GM19328 (cell line): ENCODE measurements around the gene GLDN.
"Not testable (repeated sequence)": the region's sequence is repeated elsewhere in the genome, so short reads cannot be mapped to it uniquely, and the experiment has no call there.

Experiments
- ATAC-seq: cut with Tn5 transposase; IDR thresholded peaks from one replicate; pipeline ENCODE4 v1.9.1; 2021; ENCODE audit warnings: mild to moderate bottlenecking, moderate library complexity; ENCODE audit not compliant: unreplicated experiment

GLDN gene

GRCh38 chr15:51443282-51443914 lies 101.9 kb downstream of the GLDN start:
- ATAC-seq = no peak

DNA sequence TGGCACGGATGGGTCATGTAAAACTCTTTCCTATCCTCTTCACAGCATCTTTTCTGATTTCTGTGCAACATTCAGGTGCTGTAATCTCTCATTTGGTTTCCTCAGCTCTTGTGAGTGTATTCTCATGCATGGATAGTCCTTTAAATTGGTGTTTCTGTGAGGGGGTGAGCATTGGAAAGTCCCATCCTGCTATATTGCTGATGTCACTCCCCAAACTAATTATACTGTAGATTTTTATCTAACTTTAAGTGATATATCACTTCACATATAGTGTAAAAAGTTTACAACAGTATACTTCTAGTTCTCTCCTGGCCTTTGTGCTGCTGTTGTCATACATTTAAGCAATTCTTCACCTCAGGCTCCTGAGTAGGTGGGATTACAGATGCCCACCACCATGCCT lies 102.7 kb downstream of the GLDN start:
- ATAC-seq = no peak

DNA sequence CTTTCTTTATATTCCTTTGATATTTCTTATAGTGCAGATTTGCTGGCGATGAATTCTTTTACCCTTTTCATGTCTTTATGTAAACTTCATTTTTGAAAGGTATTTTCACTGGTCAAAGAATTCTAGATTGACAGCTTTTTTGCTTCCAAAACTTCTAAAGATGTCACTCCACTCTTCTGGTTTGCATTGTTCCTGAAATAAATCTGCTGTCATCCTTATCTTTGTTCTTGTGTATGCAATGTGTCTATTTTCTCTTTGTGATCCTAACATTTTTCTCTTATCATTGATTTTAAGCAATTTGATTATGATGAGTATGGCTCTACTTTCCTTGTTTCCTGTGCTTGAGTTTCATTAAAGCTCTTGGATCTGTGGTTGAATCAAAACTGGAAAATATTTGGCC lies 103.4 kb downstream of the GLDN start:
- ATAC-seq = no peak

- not testable (repeated sequence) for ATAC-seq
Measured at GRCh38 chr15:51446029-51446744, 104.7 kb downstream of the GLDN start.

DNA sequence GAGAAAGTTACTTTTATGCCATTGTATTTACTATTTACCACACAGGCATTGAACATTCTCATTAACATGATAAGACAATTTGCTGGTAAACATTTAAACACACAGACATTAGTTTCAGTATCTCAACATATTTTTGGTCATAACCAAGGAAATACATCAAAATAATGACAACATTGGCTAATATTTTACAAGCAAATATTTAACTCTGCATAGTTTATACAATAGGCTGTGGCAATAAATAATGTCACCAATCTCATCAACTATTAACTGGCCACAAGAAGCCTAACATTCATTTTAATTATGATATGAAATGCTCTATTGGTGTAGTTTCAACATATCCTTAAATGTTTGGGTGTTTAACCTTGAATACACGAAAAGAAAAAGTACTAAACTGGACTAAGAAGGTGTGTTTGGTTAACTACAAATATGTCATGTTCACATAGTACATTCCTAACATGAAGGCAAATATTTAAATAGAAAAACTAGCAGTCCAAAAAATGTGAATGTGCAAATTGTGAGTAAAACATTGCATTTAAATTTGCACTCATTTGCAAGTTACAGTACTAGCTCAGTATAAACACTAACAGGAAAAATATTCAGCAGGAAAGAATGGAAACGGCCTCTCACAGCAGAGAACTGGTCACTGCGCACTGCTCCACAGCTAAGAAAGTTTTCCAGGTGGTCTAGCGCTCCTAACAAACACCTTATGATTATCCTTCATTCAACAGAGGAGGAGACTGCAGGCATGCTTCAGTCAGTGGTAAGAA lies 106.6 kb downstream of the GLDN start:
- ATAC-seq = no peak

DNA sequence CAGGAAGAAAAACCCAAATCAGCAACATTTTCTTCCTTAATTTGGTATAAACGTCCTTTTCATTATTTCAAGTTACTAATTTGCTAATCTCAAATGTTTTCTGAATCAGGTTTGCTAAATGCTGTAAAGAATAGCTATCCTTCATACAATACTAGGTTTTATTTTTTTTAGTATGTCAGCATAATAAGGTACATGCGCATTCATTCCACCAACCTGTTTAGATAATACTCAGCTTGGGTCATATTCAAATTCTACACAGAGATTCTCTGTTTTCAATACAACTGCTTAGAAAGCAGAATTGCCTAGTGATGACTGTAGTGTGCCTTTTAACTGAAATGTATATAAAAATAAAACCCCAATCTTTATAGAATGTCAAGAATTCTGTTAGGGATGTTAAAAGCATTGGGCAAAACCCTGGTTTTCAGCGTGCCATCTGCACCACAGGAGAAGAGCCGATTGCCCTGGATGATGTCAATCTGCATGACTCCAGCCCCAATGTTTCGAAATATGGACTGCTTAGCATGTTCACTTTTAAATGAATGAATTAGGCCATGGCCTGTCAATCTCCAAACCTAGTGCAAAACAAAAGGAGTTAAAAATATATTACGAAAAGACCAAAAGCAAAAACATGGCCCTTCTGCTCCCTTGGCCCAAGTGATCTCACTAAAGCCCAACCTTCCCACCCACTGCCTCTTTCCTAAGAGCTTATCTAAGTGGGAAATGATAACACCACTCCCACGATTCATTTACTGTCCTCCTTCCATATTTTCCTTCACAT lies 107.4 kb downstream of the GLDN start:
- ATAC-seq = no peak

GRCh38 chr15:51450001-51450400 lies 108.5 kb downstream of the GLDN start:
- no peak for ATAC-seq
